CD4-positive, CD25-positive, alpha-beta regulatory T cell (primary cell): ENCODE data around the gene SV2C. TPM values are rescaled to one million over a fixed set of nuclear protein-coding genes. Genes with fewer than 3 reads are reported as not detected.
A peak's percentile ranks its signal among the peaks of the same experiment; 100 is the strongest.

Source experiments
- ATAC-seq, 2 donors: fragments of 150-1000 bp; cut with Tn5 transposase; one replicate each; pipeline ENCODE4 v1.10.0; 2021; ENCODE audit warnings: low read depth in 2 of 2, moderate number of reproducible peaks in 2 of 2, moderate library complexity in 1 of 2
- DNase-seq, 3 donors: peaks; one replicate each; pipeline versions ENCODE4 v3.0.0 to v3.0.0-alpha.2; 2012 to 2022; ENCODE audit warnings: mixed read lengths in 1 of 3
- H3K27ac ChIP-seq: one replicate; pipeline ENCODE4 v1.7.0; 2013; ENCODE audit warnings: mild to moderate bottlenecking, low read length; ENCODE audit not compliant: insufficient read depth, poor library complexity, severe bottlenecking
- H3K27me3 ChIP-seq: one replicate; pipeline ENCODE4 v1.7.0; 2013; ENCODE audit warnings: low read length; ENCODE audit not compliant: control insufficient read depth, insufficient read depth
- H3K36me3 ChIP-seq: one replicate; pipeline ENCODE4 v1.7.0; 2013; ENCODE audit warnings: mild to moderate bottlenecking, low read length, moderate library complexity; ENCODE audit not compliant: control insufficient read depth, insufficient read depth
- H3K4me1 ChIP-seq: 2 replicates; pipeline ENCODE4 v1.7.0; 2013; ENCODE audit warnings: mild to moderate bottlenecking, low read length; ENCODE audit not compliant: insufficient read depth, control insufficient read depth, poor library complexity, severe bottlenecking
- H3K4me3 ChIP-seq: one replicate; pipeline ENCODE4 v1.7.0; 2013; ENCODE audit warnings: low read depth, mild to moderate bottlenecking, low read length, moderate library complexity
- H3K9me3 ChIP-seq, 2 experiments: 1 replicate in 1 of 2; 2 replicates in 1 of 2; pipeline ENCODE4 v1.7.0; 2013; ENCODE audit warnings: low read length in 2 of 2, mild to moderate bottlenecking in 1 of 2, moderate library complexity in 1 of 2; ENCODE audit not compliant: control insufficient read depth in 2 of 2
- H3K27ac Mint-ChIP-seq, 3 donors: one replicate each; pipeline ENCODE4 v1.8.0; 2020 to 2022; ENCODE audit warnings: mild to moderate bottlenecking in 3 of 3, mixed read lengths in 3 of 3, moderate library complexity in 2 of 3
- H3K27me3 Mint-ChIP-seq: one replicate; pipeline ENCODE4 v1.8.0; 2022; ENCODE audit warnings: mild to moderate bottlenecking, mixed read lengths
- H3K36me3 Mint-ChIP-seq: one replicate; pipeline ENCODE4 v1.8.0; 2020; ENCODE audit warnings: mixed read lengths
- H3K4me1 Mint-ChIP-seq, 4 donors: one replicate each; pipeline ENCODE4 v1.8.0; 2020 to 2022; ENCODE audit warnings: mixed read lengths in 4 of 4, mild to moderate bottlenecking in 1 of 4
- H3K4me3 Mint-ChIP-seq, 4 donors: one replicate each; pipeline ENCODE4 v1.8.0; 2020 to 2022; ENCODE audit warnings: mild to moderate bottlenecking in 4 of 4, mixed read lengths in 4 of 4, moderate library complexity in 3 of 4
- H3K9me3 Mint-ChIP-seq, 7 donors: one replicate each; pipeline ENCODE4 v1.8.0; 2020 to 2022; ENCODE audit warnings: mixed read lengths in 7 of 7, mild to moderate bottlenecking in 3 of 7, moderate library complexity in 2 of 7
- polyA plus RNA-seq, 4 donors: library from polyadenylated mRNA; unstranded; fragments of 300-500 nt; fragmentation: Illumina TruSeq; gene quantifications; one replicate each; pipeline ENCODE4 v1.2.3, GENCODE V29; 2021
- total RNA-seq: library from RNA; stranded (reverse); gene quantifications from one replicate; pipeline ENCODE4 v1.2.3, GENCODE V29; 2022

Gene SV2C
- total and polyA plus RNA-seq, 5 donors from 2014 or later = 0.05 to 0.12 TPM; not detected in 3

- DNase-seq = no peak
- Mint-ChIP-seq H3K4me1 (peaks cover 3 to 5% (median 4%) of the 10 kb centered on the region in 4 donors), H3K36me3 (no peaks in the 10 kb centered on the region), H3K4me3 (no peak overlapping the region), H3K27me3 (peaks cover 46% of the 10 kb centered on the region), H3K27ac (no peak overlapping the region), H3K9me3 (peaks cover 0 to 3% (median 0%) of the 10 kb centered on the region in 7 donors)
- Histone ChIP-seq H3K27ac (no peak overlapping the region), H3K4me3 (no peak overlapping the region), H3K4me1 (peaks cover 5% of the 10 kb centered on the region), H3K9me3 (no peaks in the 10 kb centered on the region), H3K36me3 (no peaks in the 10 kb centered on the region), H3K27me3 (no peaks in the 10 kb centered on the region)
- ATAC-seq = no peak
Observed at GRCh38 chr5:76196457-76196856, 113.3 kb downstream of the SV2C start.

GRCh38 chr5:76196886-76197489, 113.8 kb downstream of the SV2C start:
- H3K27ac ChIP-seq = no peak overlapping the region
- ATAC-seq (no peak), DNase-seq (no peak)
- H3K36me3 Mint-ChIP-seq = no peaks in the 10 kb centered on the region
- no peaks in the 10 kb centered on the region for H3K27me3 ChIP-seq
- no peaks in the 10 kb centered on the region for H3K36me3 ChIP-seq
- H3K4me3 Mint-ChIP-seq = no peak overlapping the region
- H3K27me3 Mint-ChIP-seq = peaks cover 42% of the 10 kb centered on the region
- H3K27ac Mint-ChIP-seq = no peak overlapping the region
- H3K4me1 ChIP-seq = peaks cover 5% of the 10 kb centered on the region
- no peaks in the 10 kb centered on the region for H3K9me3 ChIP-seq
- H3K4me3 ChIP-seq = no peak overlapping the region
- peaks cover 3 to 5% (median 4%) of the 10 kb centered on the region in 4 donors for H3K4me1 Mint-ChIP-seq
- peaks cover 0 to 3% (median 0%) of the 10 kb centered on the region in 7 donors for H3K9me3 Mint-ChIP-seq

- Histone ChIP-seq H3K9me3 (no peaks in the 10 kb centered on the region), H3K27ac (no peak overlapping the region), H3K36me3 (no peaks in the 10 kb centered on the region), H3K4me1 (peaks cover 5% of the 10 kb centered on the region), H3K27me3 (no peaks in the 10 kb centered on the region), H3K4me3 (no peak overlapping the region)
- Mint-ChIP-seq H3K27me3 (peaks cover 42% of the 10 kb centered on the region), H3K9me3 (peaks cover 0 to 3% (median 0%) of the 10 kb centered on the region in 7 donors), H3K4me1 (peaks cover 3 to 7% (median 4%) of the 10 kb centered on the region in 4 donors), H3K36me3 (no peaks in the 10 kb centered on the region), H3K27ac (peak overlapping the region in 1 of 3 donors; percentile 2), H3K4me3 (no peak overlapping the region)
- ATAC-seq (no peak), DNase-seq (no peak)
Observed at GRCh38 chr5:76197726-76198125, 114.5 kb downstream of the SV2C start.

GRCh38 chr5:76199336-76200318, 116.4 kb downstream of the SV2C start:
- Mint-ChIP-seq H3K27ac (peak overlapping the region in 1 of 3 donors; percentile 82), H3K4me1 (peaks cover 3 to 7% (median 4%) of the 10 kb centered on the region in 4 donors), H3K9me3 (peaks cover 0 to 3% (median 0%) of the 10 kb centered on the region in 7 donors), H3K4me3 (no peak overlapping the region), H3K36me3 (no peaks in the 10 kb centered on the region), H3K27me3 (peaks cover 43% of the 10 kb centered on the region)
- Histone ChIP-seq H3K4me3 (no peak overlapping the region), H3K27me3 (no peaks in the 10 kb centered on the region), H3K9me3 (no peaks in the 10 kb centered on the region), H3K36me3 (no peaks in the 10 kb centered on the region), H3K27ac (no peak overlapping the region), H3K4me1 (peaks cover 5% of the 10 kb centered on the region)
- no peak for DNase-seq
- no peak for ATAC-seq

- H3K9me3 ChIP-seq = no peaks in the 10 kb centered on the region
- H3K27me3 ChIP-seq = peaks cover 4% of the 10 kb centered on the region
- Mint-ChIP-seq H3K27ac (no peak overlapping the region), H3K4me1 (peaks cover 0 to 7% (median 4%) of the 10 kb centered on the region in 4 donors), H3K9me3 (peaks cover 0 to 3% (median 0%) of the 10 kb centered on the region in 7 donors), H3K36me3 (no peaks in the 10 kb centered on the region), H3K4me3 (no peak overlapping the region), H3K27me3 (peaks cover 42% of the 10 kb centered on the region)
- H3K4me3 ChIP-seq = no peak overlapping the region
- no peak overlapping the region for H3K27ac ChIP-seq
- no peaks in the 10 kb centered on the region for H3K36me3 ChIP-seq
- H3K4me1 ChIP-seq = peaks cover 5% of the 10 kb centered on the region
- ATAC-seq (no peak), DNase-seq (no peak)
Observed at GRCh38 chr5:76202182-76202581, 119.0 kb downstream of the SV2C start.

- H3K27me3 Mint-ChIP-seq = peaks cover 37% of the 10 kb centered on the region
- H3K4me1 Mint-ChIP-seq = peaks cover 0 to 6% (median 4%) of the 10 kb centered on the region in 4 donors
- no peaks in the 10 kb centered on the region for H3K9me3 Mint-ChIP-seq
- H3K4me1 ChIP-seq = peaks cover 4% of the 10 kb centered on the region
- peaks cover 0 to under 1% of the 10 kb centered on the region in 2 experiments for H3K9me3 ChIP-seq
- peaks cover 7% of the 10 kb centered on the region for H3K27me3 ChIP-seq
- DNase-seq = no peak
- no peak overlapping the region for H3K4me3 Mint-ChIP-seq
- H3K27ac Mint-ChIP-seq = no peak overlapping the region
- no peaks in the 10 kb centered on the region for H3K36me3 ChIP-seq
- no peak for ATAC-seq
- no peak overlapping the region for H3K27ac ChIP-seq
- H3K36me3 Mint-ChIP-seq = no peaks in the 10 kb centered on the region
- H3K4me3 ChIP-seq = no peak overlapping the region
Observed at GRCh38 chr5:76204191-76204590, 121.0 kb downstream of the SV2C start.

GRCh38 chr5:76204713-76205112, 121.5 kb downstream of the SV2C start:
- no peak overlapping the region for H3K4me3 ChIP-seq
- ATAC-seq (no peak), DNase-seq (no peak)
- peaks cover 7% of the 10 kb centered on the region for H3K27me3 ChIP-seq
- no peaks in the 10 kb centered on the region for H3K36me3 ChIP-seq
- H3K27ac ChIP-seq = no peak overlapping the region
- Mint-ChIP-seq H3K4me3 (no peak overlapping the region), H3K27me3 (peaks cover 34% of the 10 kb centered on the region), H3K4me1 (peaks cover 0 to 4% (median 1%) of the 10 kb centered on the region in 4 donors), H3K9me3 (peaks cover 0 to 3% (median under 1%) of the 10 kb centered on the region in 7 donors), H3K27ac (no peak overlapping the region), H3K36me3 (no peaks in the 10 kb centered on the region)
- H3K9me3 ChIP-seq = peaks cover 3 to 5% of the 10 kb centered on the region in 2 experiments
- H3K4me1 ChIP-seq = no peaks in the 10 kb centered on the region
